Cardiac fibroblast (primary cell): ENCODE results near the gene OR51I1.

Source experiments
- DNase-seq, 2 donors: peaks; one replicate each; pipeline versions ENCODE4 v3.0.0 to v3.0.0-alpha.2; 2010; ENCODE audit warnings: low read depth in 2 of 2
- H3K4me3 ChIP-seq, 2 donors: replicated peaks in 1 of 2; 1 replicate in 1 of 2; 2 replicates in 1 of 2; pipeline ENCODE4 v1.5.1; 2011; ENCODE audit warnings: low read depth in 2 of 2, low read length in 2 of 2, mild to moderate bottlenecking in 2 of 2, moderate library complexity in 1 of 2
- CTCF ChIP-seq: IDR thresholded peaks from one replicate; pipeline ENCODE4 v1.5.1; 2011; ENCODE audit warnings: low read depth, mild to moderate bottlenecking, low read length, inconsistent platforms

OR51I1 gene

GRCh38 chr11:5441414-5441813 lies at the start of gene OR51I1:
Gene OR51I1, minus strand, starts transcription at chr11:5441514. Its CDS starts 0 bp downstream, at chr11:5441514.
- no peak for DNase-seq
- no peak within 1 kb of the TSS for H3K4me3 ChIP-seq

GRCh38 chr11:5489576-5490357 lies 48.5 kb upstream of the OR51I1 start:
- H3K4me3 ChIP-seq, result no peak overlapping the region
- TF ChIP-seq CTCF, result no peak
- no peak for DNase-seq

More at GRCh38 chr11:5441414-5441813, at the start of gene OR51I1:
- no peak for TF ChIP-seq CTCF

- no peak for DNase-seq
- no peak overlapping the region for H3K4me3 ChIP-seq
- TF ChIP-seq CTCF, result no peak
These were observed 47.6 kb upstream of the OR51I1 start for GRCh38 chr11:5488798-5489399.

- no peak for DNase-seq
- no peak for TF ChIP-seq CTCF
- no peak within 1 kb of the TSS for H3K4me3 ChIP-seq
These were observed 47.1 kb upstream of the OR51I1 start, which contains the start of gene OR52D1 for GRCh38 chr11:5488385-5488784. Gene OR52D1, plus strand, starts transcription at chr11:5488685. Its CDS starts 22 bp downstream, at chr11:5488707.

- no peak overlapping the region for H3K4me3 ChIP-seq
- DNase-seq, result no peak
- no peak for TF ChIP-seq CTCF
These were observed 45.1 kb upstream of the OR51I1 start for GRCh38 chr11:5486421-5486820.

GRCh38 chr11:5486003-5486402 lies 44.7 kb upstream of the OR51I1 start:
- DNase-seq, result no peak
- no peak for TF ChIP-seq CTCF
- H3K4me3 ChIP-seq, result no peak overlapping the region
